Cardiac muscle cell (in vitro differentiated cells and primary cell): ENCODE measurements around the gene NR2C1. TPM values are rescaled to one million over a fixed set of nuclear protein-coding genes. Genes with fewer than 3 reads are reported as not detected.

Experiments
- DNase-seq, 2 donors: peaks; one replicate each; pipeline versions ENCODE4 v3.0.0 to v3.0.0-alpha.2; 2010 to 2017; ENCODE audit warnings: low read depth in 1 of 2, low spot score in 1 of 2
- H3K27ac ChIP-seq: fragments of 200-600 bp; sonication (generic); 2 replicates; pipeline ENCODE4 v1.5.1; 2016
- H3K27me3 ChIP-seq: fragments of 200-600 bp; sonication (generic); 2 replicates; pipeline ENCODE4 v1.6.0; 2016; ENCODE audit warnings: control low read depth
- H3K36me3 ChIP-seq: fragments of 200-600 bp; sonication (generic); 2 replicates; pipeline ENCODE4 v1.5.1; 2016; ENCODE audit warnings: control low read depth
- H3K4me1 ChIP-seq: fragments of 200-600 bp; sonication (generic); 2 replicates; pipeline ENCODE4 v1.8.1; 2017; ENCODE audit warnings: low read depth, mild to moderate bottlenecking, mixed run types
- H3K4me3 ChIP-seq: fragments of 200-600 bp; sonication (generic); 2 replicates; pipeline ENCODE4 v1.5.1; 2016; ENCODE audit warnings: mild to moderate bottlenecking
- H3K9me3 ChIP-seq: fragments of 200-600 bp; sonication (generic); 2 replicates; pipeline ENCODE4 v1.5.1; 2017; ENCODE audit warnings: low read depth, mild to moderate bottlenecking, control low read depth
- polyA plus RNA-seq: library from polyadenylated mRNA; unstranded; fragments of >200 nt; fragmentation: Nextera tagmentation; extraction: Ambion mirVana; gene quantifications from 2 replicates; pipeline ENCODE4 v1.2.1, GENCODE V29; 2016
- total RNA-seq: library from RNA; depleted of rRNA; stranded (reverse); fragments of >200 nt; gene quantifications from 2 replicates; pipeline ENCODE4 v1.2.3, GENCODE V29; 2016
- TF ChIP-seq, protein P1 (sequence below): IDR thresholded peaks from 2 replicates; pipeline ENCODE4 v1.5.1; 2012; ENCODE audit warnings: low read depth, mild to moderate bottlenecking, low read length

Gene NR2C1
- total and polyA plus RNA-seq, 2 experiments from 2014 or later, result 38.1 to 113 TPM

DNA sequence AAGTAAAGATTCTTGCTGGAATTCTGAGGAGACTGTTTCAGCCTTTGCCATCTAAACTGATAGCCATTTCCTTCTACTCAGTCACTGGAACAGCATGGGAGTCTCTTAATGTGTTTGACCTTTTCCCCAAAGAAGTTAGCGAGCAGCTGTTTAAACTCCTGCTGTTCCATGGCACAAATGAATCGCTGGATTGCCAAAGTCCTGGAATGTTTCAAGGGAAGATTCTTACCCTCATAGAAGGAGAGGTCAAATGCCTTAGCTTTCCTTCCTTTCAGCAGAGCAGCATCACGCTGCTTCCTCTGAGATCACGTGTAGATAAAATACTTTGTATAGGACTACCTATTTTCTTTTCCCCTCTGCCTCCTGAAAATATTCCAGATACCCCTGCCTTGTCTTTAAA lies 10.5 kb upstream of the NR2C1 start:
- Histone ChIP-seq H3K27me3 (no peaks in the 10 kb centered on the region), H3K27ac (peak overlapping the region; percentile 80), H3K4me3 (no peak overlapping the region), H3K36me3 (peaks cover 20% of the 10 kb centered on the region), H3K4me1 (peaks cover 10% of the 10 kb centered on the region), H3K9me3 (no peaks in the 10 kb centered on the region)
- TF ChIP-seq, protein P1, sequence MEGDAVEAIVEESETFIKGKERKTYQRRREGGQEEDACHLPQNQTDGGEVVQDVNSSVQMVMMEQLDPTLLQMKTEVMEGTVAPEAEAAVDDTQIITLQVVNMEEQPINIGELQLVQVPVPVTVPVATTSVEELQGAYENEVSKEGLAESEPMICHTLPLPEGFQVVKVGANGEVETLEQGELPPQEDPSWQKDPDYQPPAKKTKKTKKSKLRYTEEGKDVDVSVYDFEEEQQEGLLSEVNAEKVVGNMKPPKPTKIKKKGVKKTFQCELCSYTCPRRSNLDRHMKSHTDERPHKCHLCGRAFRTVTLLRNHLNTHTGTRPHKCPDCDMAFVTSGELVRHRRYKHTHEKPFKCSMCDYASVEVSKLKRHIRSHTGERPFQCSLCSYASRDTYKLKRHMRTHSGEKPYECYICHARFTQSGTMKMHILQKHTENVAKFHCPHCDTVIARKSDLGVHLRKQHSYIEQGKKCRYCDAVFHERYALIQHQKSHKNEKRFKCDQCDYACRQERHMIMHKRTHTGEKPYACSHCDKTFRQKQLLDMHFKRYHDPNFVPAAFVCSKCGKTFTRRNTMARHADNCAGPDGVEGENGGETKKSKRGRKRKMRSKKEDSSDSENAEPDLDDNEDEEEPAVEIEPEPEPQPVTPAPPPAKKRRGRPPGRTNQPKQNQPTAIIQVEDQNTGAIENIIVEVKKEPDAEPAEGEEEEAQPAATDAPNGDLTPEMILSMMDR, result no peak
- peak; percentile 40 to 93 for DNase-seq

DNA sequence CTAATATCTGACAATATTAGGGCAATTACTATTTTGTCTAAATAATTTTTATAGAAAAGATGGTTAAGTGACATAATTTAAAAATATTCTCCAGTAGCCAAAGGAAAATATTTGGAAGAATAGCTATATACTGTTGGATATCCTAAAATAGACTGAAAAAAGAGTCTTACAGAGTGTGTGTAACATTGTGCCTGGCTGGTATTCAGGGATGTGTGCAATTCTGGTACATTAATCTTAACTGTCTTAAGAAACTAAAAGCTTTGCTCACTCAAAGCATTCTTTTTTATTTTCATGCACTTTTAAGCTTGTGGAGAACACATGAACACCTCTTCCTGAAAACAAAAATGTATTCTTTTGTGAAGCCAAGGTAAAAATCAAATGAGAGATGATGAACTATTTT lies 10.1 kb upstream of the NR2C1 start:
- no peaks in the 10 kb centered on the region for H3K9me3 ChIP-seq
- no peaks in the 10 kb centered on the region for H3K27me3 ChIP-seq
- H3K4me1 ChIP-seq, result peaks cover 10% of the 10 kb centered on the region
- H3K27ac ChIP-seq, result peak overlapping the region; percentile 80
- peaks cover 15% of the 10 kb centered on the region for H3K36me3 ChIP-seq
- H3K4me3 ChIP-seq, result no peak overlapping the region
- peak in 1 of 2 donors; percentile 55 for DNase-seq
- TF ChIP-seq, protein P1, result no peak

DNA sequence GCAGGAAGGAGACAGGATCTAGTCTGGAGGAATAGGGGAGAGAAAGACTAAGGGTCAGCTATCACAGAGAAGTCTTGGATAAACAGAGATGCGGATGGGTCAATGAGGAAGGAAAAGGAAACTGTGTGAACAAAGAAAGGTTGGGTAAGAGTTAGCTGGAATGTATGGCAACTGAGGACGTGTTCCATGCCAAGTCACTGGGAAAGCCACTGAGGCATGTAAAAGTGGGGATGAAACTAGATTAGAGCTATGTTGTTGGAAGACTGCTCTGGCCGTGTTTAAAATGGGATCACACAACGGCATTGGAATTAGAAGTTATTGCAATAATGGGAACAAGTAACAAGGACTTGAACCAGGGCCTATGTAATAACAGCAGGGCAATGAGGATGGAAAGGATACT lies 3.9 kb upstream of the NR2C1 start:
- TF ChIP-seq, protein P1, result no peak
- Histone ChIP-seq H3K4me1 (no peaks in the 10 kb centered on the region), H3K27ac (no peak overlapping the region), H3K4me3 (no peak overlapping the region), H3K36me3 (peaks cover 6% of the 10 kb centered on the region), H3K9me3 (no peaks in the 10 kb centered on the region), H3K27me3 (no peaks in the 10 kb centered on the region)
- DNase-seq, result peak in 1 of 2 donors; percentile 75

DNA sequence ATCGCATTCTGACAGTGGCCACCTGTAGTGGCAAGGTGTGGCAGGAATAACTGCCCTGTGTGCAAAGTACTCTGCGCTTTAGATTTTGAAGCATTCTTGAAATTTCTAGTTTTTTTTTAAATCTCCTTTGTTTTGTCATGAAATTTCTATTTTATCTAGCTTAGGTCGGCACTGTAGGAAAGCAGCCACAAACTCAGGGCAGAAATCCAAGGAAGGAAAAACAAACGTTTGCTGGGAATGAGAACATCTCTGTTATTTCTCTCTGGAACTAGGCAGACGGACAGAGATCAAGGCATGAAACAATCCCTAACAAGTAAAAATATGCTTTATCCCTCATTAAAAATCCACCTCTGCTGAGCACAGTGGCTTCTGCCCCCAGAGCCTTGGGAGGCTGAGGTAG lies 1.3 kb upstream of the NR2C1 start:
- DNase-seq, result peak in 1 of 2 donors; percentile 80

DNA sequence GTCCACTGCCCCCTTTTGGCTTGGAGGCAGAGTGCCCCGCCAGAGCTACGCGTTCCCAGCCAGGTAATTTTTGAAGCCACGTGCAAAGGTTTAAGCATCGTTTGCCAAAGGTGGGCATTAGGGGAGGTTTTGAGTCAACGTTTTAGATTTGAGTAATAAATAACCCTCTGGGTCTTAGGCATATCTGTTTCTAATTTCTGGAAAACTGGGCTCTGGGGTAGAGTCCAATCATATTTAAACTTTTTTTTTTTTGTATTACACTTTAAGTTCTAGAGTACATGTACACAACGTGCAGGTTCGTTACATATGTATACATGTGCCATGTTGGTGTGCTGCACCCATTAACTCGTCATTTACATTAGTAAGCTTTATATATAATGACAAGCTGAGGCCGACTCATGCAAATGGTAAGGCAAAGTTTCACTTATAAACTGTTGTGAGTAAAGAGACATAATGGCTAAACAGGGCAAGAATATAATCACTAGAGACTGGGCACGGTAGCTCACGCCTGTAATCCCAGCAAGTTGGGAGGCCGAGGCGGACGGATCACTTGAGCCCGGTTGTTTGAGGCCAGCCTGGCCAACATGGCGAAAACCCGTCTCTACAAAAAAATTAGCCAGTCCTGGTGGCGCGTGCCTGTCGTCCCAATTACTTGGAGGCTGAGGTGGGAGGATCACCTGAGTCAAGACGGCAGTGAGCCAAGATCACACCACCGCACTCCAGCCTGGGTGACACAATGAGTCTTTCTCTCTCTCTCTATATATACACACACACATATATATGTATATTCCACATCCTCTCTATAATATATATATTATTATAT lies 491 bp upstream of the NR2C1 start:
- Histone ChIP-seq H3K36me3 (no peaks in the 10 kb centered on the region), H3K27me3 (no peaks in the 10 kb centered on the region), H3K27ac (no peak overlapping the region), H3K9me3 (no peaks in the 10 kb centered on the region), H3K4me3 (peak overlapping the region; percentile 77), H3K4me1 (no peaks in the 10 kb centered on the region)
- DNase-seq, result no peak
- TF ChIP-seq, protein P1, result peak; percentile 78

More for the DNA sequence above, 1.3 kb upstream of the NR2C1 start:
- Histone ChIP-seq H3K9me3 (no peaks in the 10 kb centered on the region), H3K4me3 (no peak overlapping the region), H3K27me3 (no peaks in the 10 kb centered on the region), H3K27ac (no peak overlapping the region), H3K36me3 (no peaks in the 10 kb centered on the region), H3K4me1 (no peaks in the 10 kb centered on the region)
- TF ChIP-seq, protein P1, result no peak
